ENCODE measurements around the gene ZC3H7A. TPM values are rescaled to one million over a fixed set of nuclear protein-coding genes. Genes with fewer than 3 reads are reported as not detected.

The ZC3H7A gene
- total and polyA plus RNA-seq, 10 of the 15 experiments (the other 5 are each of a cell fraction or from before 2014, with no cell fraction given) = 46.3 to 188 (median 68.6) TPM

DNA sequence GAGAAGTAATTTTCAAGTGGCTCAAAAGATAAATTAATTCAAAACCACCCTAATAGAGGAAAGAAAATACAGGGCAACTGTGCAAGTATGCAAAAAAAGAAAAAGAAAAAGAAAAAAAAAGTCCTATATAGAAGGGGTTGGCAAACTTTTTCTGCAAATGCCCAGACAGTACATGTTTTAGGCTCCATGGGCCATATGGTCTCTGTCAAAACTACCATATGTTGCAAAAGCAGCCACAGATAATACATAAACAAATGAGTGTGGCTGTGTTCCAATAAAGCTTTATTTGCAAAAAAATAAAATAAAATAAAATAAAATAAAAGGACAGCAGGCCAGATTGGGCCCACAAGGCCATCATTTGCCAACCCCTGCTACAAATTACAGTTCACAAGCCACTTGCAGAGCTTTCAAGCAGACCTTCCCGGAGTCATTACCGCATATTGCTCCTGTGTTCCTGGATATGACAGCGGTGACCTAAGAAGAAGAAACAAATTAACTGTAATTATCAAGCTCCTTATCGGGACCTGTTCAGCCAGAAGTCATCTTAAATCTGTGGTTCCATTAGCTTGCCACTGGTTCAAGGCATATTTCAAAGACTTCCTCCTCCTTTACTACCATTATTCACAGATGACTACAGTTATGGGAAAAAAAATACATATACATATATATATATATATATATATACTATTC is 15.9 kb downstream of the ZC3H7A start:
- ChIA-PET RAD21 (ENCODE audit: unreplicated experiment) (interaction anchor here (0.6 to 8.1 kb wide), 15 partner anchors 10 to 839 kb away, joined by 3 to 174 read pairs (median 4); partner anchors contain the start of genes DEXI, TXNDC11 and ZC3H7A), CTCF (interaction anchor here (0.6 to 3.6 kb wide), 11 partner anchors 10 to 131 kb away, joined by 3 to 42 read pairs (median 6); partner anchors contain the start of genes TXNDC11 and ZC3H7A), POLR2A (interaction anchor here (0.6 to 21.9 kb wide), 15 partner anchors 7 to 526 kb away, joined by 3 to 410 read pairs (median 6); partner anchors contain the start of genes TXNDC11 and ZC3H7A), SMC1A (ENCODE audit: uncharacterized antibody, unreplicated experiment) (interaction anchor here (0.6 to 10.3 kb wide), 16 partner anchors 11 to 762 kb away, joined by 3 to 184 read pairs (median 5); partner anchors contain the start of genes TXNDC11 and ZC3H7A)
- no peak overlapping the region for H2AFZ ChIP-seq (ENCODE audit: control insufficient read depth, low read depth, low read length)
- no peaks in the 10 kb centered on the region for H4K20me1 ChIP-seq (ENCODE audit: control insufficient read depth, insufficient read depth)
- intact Hi-C loops (cut with micrococcal nuclease; ENCODE audit: unreplicated experiment) (loop anchor here (5.0 kb wide), 1 partner anchor 39 kb away; the partner anchor contains the start of gene TXNDC11), in situ Hi-C loops (cut with MboI) (no loop called here)
- TF ChIP-seq, protein P1, sequence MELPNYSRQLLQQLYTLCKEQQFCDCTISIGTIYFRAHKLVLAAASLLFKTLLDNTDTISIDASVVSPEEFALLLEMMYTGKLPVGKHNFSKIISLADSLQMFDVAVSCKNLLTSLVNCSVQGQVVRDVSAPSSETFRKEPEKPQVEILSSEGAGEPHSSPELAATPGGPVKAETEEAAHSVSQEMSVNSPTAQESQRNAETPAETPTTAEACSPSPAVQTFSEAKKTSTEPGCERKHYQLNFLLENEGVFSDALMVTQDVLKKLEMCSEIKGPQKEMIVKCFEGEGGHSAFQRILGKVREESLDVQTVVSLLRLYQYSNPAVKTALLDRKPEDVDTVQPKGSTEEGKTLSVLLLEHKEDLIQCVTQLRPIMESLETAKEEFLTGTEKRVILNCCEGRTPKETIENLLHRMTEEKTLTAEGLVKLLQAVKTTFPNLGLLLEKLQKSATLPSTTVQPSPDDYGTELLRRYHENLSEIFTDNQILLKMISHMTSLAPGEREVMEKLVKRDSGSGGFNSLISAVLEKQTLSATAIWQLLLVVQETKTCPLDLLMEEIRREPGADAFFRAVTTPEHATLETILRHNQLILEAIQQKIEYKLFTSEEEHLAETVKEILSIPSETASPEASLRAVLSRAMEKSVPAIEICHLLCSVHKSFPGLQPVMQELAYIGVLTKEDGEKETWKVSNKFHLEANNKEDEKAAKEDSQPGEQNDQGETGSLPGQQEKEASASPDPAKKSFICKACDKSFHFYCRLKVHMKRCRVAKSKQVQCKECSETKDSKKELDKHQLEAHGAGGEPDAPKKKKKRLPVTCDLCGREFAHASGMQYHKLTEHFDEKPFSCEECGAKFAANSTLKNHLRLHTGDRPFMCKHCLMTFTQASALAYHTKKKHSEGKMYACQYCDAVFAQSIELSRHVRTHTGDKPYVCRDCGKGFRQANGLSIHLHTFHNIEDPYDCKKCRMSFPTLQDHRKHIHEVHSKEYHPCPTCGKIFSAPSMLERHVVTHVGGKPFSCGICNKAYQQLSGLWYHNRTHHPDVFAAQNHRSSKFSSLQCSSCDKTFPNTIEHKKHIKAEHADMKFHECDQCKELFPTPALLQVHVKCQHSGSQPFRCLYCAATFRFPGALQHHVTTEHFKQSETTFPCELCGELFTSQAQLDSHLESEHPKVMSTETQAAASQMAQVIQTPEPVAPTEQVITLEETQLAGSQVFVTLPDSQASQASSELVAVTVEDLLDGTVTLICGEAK (IDR thresholded peaks at IDR 0.05; ENCODE audit: borderline replicate concordance) = peak; percentile 93
- TF ChIP-seq, protein P2, sequence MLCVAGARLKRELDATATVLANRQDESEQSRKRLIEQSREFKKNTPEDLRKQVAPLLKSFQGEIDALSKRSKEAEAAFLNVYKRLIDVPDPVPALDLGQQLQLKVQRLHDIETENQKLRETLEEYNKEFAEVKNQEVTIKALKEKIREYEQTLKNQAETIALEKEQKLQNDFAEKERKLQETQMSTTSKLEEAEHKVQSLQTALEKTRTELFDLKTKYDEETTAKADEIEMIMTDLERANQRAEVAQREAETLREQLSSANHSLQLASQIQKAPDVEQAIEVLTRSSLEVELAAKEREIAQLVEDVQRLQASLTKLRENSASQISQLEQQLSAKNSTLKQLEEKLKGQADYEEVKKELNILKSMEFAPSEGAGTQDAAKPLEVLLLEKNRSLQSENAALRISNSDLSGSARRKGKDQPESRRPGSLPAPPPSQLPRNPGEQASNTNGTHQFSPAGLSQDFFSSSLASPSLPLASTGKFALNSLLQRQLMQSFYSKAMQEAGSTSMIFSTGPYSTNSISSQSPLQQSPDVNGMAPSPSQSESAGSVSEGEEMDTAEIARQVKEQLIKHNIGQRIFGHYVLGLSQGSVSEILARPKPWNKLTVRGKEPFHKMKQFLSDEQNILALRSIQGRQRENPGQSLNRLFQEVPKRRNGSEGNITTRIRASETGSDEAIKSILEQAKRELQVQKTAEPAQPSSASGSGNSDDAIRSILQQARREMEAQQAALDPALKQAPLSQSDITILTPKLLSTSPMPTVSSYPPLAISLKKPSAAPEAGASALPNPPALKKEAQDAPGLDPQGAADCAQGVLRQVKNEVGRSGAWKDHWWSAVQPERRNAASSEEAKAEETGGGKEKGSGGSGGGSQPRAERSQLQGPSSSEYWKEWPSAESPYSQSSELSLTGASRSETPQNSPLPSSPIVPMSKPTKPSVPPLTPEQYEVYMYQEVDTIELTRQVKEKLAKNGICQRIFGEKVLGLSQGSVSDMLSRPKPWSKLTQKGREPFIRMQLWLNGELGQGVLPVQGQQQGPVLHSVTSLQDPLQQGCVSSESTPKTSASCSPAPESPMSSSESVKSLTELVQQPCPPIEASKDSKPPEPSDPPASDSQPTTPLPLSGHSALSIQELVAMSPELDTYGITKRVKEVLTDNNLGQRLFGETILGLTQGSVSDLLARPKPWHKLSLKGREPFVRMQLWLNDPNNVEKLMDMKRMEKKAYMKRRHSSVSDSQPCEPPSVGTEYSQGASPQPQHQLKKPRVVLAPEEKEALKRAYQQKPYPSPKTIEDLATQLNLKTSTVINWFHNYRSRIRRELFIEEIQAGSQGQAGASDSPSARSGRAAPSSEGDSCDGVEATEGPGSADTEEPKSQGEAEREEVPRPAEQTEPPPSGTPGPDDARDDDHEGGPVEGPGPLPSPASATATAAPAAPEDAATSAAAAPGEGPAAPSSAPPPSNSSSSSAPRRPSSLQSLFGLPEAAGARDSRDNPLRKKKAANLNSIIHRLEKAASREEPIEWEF (IDR thresholded peaks at IDR 0.05; ENCODE audit: insufficient replicate concordance, low read depth, low read length) = no peak
- no peak for TF ChIP-seq SREBF2 (IDR thresholded peaks at IDR 0.05; ENCODE audit: low read length)
- TF ChIP-seq, protein P3, sequence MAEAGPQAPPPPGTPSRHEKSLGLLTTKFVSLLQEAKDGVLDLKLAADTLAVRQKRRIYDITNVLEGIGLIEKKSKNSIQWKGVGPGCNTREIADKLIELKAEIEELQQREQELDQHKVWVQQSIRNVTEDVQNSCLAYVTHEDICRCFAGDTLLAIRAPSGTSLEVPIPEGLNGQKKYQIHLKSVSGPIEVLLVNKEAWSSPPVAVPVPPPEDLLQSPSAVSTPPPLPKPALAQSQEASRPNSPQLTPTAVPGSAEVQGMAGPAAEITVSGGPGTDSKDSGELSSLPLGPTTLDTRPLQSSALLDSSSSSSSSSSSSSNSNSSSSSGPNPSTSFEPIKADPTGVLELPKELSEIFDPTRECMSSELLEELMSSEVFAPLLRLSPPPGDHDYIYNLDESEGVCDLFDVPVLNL (IDR thresholded peaks at IDR 0.05; ENCODE audit: low read depth, low read length) = no peak
- no peak for TF ChIP-seq YBX1 (IDR thresholded peaks at IDR 0.05)
- TF ChIP-seq RUNX3 (IDR thresholded peaks at IDR 0.05; ENCODE audit: low read length) = no peak
- TF ChIP-seq NRF1 (conservative IDR thresholded peaks at IDR 0.05; ENCODE audit: low read depth, low read length) = no peak
- TF ChIP-seq, protein P4, sequence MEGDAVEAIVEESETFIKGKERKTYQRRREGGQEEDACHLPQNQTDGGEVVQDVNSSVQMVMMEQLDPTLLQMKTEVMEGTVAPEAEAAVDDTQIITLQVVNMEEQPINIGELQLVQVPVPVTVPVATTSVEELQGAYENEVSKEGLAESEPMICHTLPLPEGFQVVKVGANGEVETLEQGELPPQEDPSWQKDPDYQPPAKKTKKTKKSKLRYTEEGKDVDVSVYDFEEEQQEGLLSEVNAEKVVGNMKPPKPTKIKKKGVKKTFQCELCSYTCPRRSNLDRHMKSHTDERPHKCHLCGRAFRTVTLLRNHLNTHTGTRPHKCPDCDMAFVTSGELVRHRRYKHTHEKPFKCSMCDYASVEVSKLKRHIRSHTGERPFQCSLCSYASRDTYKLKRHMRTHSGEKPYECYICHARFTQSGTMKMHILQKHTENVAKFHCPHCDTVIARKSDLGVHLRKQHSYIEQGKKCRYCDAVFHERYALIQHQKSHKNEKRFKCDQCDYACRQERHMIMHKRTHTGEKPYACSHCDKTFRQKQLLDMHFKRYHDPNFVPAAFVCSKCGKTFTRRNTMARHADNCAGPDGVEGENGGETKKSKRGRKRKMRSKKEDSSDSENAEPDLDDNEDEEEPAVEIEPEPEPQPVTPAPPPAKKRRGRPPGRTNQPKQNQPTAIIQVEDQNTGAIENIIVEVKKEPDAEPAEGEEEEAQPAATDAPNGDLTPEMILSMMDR (IDR thresholded peaks at IDR 0.05 in 2 of 3, conservative IDR thresholded peaks at IDR 0.05 in 1 of 3; ENCODE audit: control insufficient read depth in 2 of 3, extremely low read depth in 1 of 3, insufficient read depth in 1 of 3, low read depth in 3 of 3, low read length in 3 of 3) = no peak
- peaks cover 54% of the 10 kb centered on the region for H3K79me2 ChIP-seq (ENCODE audit: control insufficient read depth, insufficient read depth, low read length)
- H3K9me3 ChIP-seq (replicated peaks; ENCODE audit: control insufficient read depth, insufficient read depth, low read length) = no peaks in the 10 kb centered on the region
- no peaks in the 10 kb centered on the region for H3K27me3 ChIP-seq (replicated peaks in 1 of 2; ENCODE audit: control insufficient read depth in 2 of 2, insufficient read depth in 2 of 2, low read length in 1 of 2)
- peak overlapping the region; percentile 99 for H3K27ac ChIP-seq (ENCODE audit: control insufficient read depth, insufficient read depth)
- DNase-seq (ENCODE audit: low read depth, low spot score) = no peak
- peak overlapping the region; percentile 60; the same call in 1 of the 2 replicates for H3K4me3 ChIP-seq
- TSS peak; percentile 54 for BruUV-seq (replicated peaks)
- WGBS (ENCODE audit: insufficient coverage, insufficient replicate concordance, low lambda C conversion rate, missing lambda C conversion rate) = 59% methylated on average over 4 of the region's 4 CpGs
- H3K36me3 ChIP-seq (ENCODE audit: control insufficient read depth in 2 of 2, insufficient read depth in 2 of 2, low read length in 1 of 2) = peaks cover 2 to 7% of the 10 kb centered on the region in 2 experiments; a peak in 3 of 4 replicates
- FAIRE-seq = no peak
- H3K9ac ChIP-seq (ENCODE audit: control insufficient read depth, insufficient read depth, low read length) = peak overlapping the region; percentile 93
- peak overlapping the region; percentile 82 for H3K4me2 ChIP-seq (ENCODE audit: control insufficient read depth, insufficient read depth)
- H3K4me1 ChIP-seq (ENCODE audit: control insufficient read depth, insufficient read depth, low read length) = peaks cover 23% of the 10 kb centered on the region; the same call in 1 of the 2 replicates
- no peak for ATAC-seq
